ENCODE data around the gene GPR132. TPM values are rescaled to one million over a fixed set of nuclear protein-coding genes. Genes with fewer than 3 reads are reported as not detected.
A peak's percentile ranks its signal among the peaks of the same experiment; 100 is the strongest.
"Not testable (repeated sequence)": the region's sequence is repeated elsewhere in the genome, so short reads cannot be mapped to it uniquely, and the experiment has no call there.

GPR132 gene
- total and polyA plus RNA-seq, 10 donors = 5.0 to 33.7 (median 21.5) TPM

DNA sequence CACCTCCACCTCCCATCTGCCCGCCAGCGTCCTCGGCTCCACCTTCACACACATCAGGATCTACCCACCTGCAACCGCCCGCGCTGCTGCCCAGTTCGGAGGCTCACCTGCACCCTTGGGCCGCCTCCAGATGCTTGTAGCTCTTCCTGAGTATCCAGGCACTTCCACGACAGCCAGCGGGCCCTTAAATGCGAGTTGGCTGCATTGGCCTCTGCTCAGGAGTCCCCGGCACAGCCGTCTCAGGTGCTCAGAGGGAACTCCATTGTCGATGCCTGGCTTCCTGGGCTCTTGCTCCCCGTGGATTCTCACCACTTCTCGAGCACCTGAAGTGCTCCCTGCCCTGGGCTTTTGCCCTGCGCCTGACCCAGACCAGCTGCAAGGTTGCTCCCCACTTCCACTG is 22.4 kb downstream of the GPR132 start:
- no peak overlapping the region for H3K27ac ChIP-seq
- peak; percentile 57 for DNase-seq
- H3K27me3 ChIP-seq (replicated peaks in 1 of 7) = peaks cover 0 to 5% (median 0%) of the 10 kb centered on the region in 7 donors
- intact Hi-C loops (cut with DNase I; ENCODE audit: low total_unique reads) = no loop called here
- 89 to 92% (median 91%) methylated on average over 14 to 17 of the region's 17 CpGs for WGBS, 5 donors
- peaks cover 5 to 33% (median 12%) of the 10 kb centered on the region in 6 donors for H3K4me1 ChIP-seq
- H3K4me3 ChIP-seq = no peak overlapping the region
- TF ChIP-seq POLR2A (IDR thresholded peaks at IDR 0.05) (no peak), POLR2AphosphoS5 (IDR thresholded peaks at IDR 0.05) (peak in 1 of 3 donors; percentile 21)
- TF ChIP-seq, protein P1, sequence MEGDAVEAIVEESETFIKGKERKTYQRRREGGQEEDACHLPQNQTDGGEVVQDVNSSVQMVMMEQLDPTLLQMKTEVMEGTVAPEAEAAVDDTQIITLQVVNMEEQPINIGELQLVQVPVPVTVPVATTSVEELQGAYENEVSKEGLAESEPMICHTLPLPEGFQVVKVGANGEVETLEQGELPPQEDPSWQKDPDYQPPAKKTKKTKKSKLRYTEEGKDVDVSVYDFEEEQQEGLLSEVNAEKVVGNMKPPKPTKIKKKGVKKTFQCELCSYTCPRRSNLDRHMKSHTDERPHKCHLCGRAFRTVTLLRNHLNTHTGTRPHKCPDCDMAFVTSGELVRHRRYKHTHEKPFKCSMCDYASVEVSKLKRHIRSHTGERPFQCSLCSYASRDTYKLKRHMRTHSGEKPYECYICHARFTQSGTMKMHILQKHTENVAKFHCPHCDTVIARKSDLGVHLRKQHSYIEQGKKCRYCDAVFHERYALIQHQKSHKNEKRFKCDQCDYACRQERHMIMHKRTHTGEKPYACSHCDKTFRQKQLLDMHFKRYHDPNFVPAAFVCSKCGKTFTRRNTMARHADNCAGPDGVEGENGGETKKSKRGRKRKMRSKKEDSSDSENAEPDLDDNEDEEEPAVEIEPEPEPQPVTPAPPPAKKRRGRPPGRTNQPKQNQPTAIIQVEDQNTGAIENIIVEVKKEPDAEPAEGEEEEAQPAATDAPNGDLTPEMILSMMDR (IDR thresholded peaks at IDR 0.05 in 8 of 11, conservative IDR thresholded peaks at IDR 0.05 in 3 of 11) = no peak
- peaks cover 0 to 11% (median 0%) of the 10 kb centered on the region in 6 donors for H3K36me3 ChIP-seq
- H3K9me3 ChIP-seq = no peaks in the 10 kb centered on the region

DNA sequence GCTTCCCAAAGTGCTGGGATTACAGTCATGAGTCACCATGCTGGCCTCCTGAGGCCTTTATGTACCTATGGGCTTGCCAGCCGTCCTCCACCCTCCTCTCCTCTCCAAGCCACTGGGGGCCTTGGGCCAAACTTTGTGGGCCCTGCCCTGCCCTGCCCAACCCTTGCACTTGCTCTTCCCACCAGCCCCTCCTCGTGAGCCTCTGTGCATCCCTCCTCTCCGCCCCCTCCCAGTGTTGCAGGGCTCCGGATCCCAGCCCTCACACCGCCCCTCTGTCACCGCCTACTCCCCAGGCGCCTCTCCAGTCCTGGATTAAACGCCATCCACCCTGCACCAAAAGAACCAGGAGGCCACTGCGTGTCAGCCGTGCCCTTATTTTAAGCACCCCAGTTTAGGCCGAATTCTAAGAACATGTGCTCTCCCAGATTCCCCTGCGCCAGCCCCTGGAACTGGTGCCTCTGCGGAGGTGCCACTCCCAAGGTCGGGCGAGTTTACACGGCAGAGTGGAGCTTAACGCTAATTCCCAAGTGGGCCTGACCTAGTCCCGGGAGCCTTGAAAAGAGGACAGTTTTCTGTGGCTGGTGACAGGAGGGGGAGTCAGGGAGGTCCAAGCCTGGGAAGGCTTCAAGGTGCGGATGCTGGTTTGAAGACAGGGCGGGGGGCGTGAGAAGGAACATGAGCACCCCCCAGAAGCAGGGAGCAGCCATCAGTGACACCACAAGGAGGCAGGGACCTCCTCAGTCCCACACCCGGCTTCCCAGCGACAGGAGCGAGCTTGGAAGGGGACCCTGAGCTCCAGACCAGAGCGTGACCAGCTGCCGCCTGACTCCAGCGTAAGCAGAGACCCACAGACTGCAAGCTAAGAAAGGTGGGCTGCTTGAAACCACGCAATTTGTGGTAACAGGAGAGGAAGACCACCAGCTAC is 23.1 kb downstream of the GPR132 start:
- Histone ChIP-seq H3K27me3 (replicated peaks in 1 of 7) (peaks cover 0 to 5% (median 0%) of the 10 kb centered on the region in 7 donors), H3K9me3 (no peaks in the 10 kb centered on the region), H3K36me3 (peaks cover 0 to 4% (median 0%) of the 10 kb centered on the region in 6 donors), H3K4me3 (no peak overlapping the region), H3K4me1 (peaks cover 5 to 33% (median 12%) of the 10 kb centered on the region in 6 donors), H3K27ac (no peak overlapping the region)
- peak; percentile 59 for DNase-seq
- TF ChIP-seq POLR2AphosphoS5 (IDR thresholded peaks at IDR 0.05) = no peak
- TF ChIP-seq, protein P1 (IDR thresholded peaks at IDR 0.05 in 8 of 11, conservative IDR thresholded peaks at IDR 0.05 in 3 of 11) = no peak
- no peak for TF ChIP-seq POLR2A (IDR thresholded peaks at IDR 0.05)
- 83 to 92% (median 88%) methylated on average over 25 to 28 of the region's 28 CpGs for WGBS, 5 donors
- intact Hi-C loops (cut with DNase I; ENCODE audit: low total_unique reads) = no loop called here

DNA sequence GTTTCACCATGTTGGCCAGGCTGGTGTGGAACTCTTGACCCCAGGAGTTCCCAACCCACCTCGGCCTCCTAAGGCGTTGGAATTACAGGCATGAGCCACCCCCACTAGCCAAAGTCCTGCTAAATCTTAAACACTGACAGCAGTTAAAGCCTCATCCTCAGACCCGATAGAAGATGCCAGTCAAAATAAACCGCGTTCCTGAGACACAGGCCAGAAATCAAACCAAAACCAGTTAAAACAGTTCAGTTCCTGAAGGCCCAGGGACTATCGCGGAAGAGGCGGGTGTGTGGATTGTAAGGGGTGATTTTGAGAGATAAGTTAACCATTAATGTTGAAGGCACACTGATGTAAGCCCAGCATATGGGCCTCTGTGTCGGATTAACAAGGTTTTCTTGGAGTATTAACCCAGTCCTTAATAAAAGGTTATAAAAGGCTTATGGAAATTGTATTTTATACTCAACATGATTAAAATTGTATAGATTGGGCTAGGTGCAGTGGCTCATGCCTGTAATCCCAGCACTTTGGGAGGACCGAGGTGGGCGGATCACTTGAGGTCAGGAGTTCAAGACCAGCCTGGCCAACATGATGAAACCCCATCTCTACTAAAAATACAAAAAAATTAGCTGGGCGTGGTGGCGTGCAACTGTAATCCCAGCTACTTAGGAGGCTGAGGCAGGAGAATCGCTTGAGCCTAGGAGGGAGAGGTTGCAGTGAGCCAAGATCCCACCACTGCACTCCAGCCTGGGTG is 25.6 kb downstream of the GPR132 start:
- peak; percentile 31 for DNase-seq
- no peaks in the 10 kb centered on the region for H3K9me3 ChIP-seq
- no peaks in the 10 kb centered on the region for H3K27me3 ChIP-seq (replicated peaks in 1 of 7)
- H3K4me3 ChIP-seq = no peak overlapping the region
- intact Hi-C loops (cut with DNase I; ENCODE audit: low total_unique reads) = no loop called here
- WGBS, 5 donors = 82 to 92% (median 84%) methylated on average over 10 to 14 of the region's 14 CpGs
- peaks cover 0 to 9% (median 0%) of the 10 kb centered on the region in 6 donors for H3K4me1 ChIP-seq
- no peaks in the 10 kb centered on the region for H3K36me3 ChIP-seq
- TF ChIP-seq POLR2A (IDR thresholded peaks at IDR 0.05) (no peak), POLR2AphosphoS5 (IDR thresholded peaks at IDR 0.05) (no peak)
- TF ChIP-seq, protein P1 (IDR thresholded peaks at IDR 0.05 in 8 of 11, conservative IDR thresholded peaks at IDR 0.05 in 3 of 11) = no peak
- H3K27ac ChIP-seq = no peak overlapping the region

DNA sequence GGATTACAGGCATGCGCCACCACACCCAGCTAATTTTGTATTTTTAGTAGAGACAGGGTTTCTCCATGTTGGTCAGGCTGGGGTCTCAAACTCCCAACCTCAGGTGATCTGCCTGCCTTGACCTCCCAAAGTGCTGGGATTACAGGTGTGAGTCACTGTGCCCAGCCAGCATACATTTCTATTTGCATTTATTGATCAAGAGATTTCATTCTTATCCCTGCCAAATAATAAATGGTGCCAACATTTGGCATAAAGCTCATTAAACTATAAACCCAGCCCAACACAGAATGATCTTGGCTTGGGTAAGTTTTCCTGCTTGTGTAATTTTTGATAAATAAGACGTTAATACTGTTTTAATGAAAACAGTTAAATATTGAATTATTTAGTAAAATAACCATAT is 29.6 kb downstream of the GPR132 start:
- H3K36me3 ChIP-seq; H3K9me3 ChIP-seq; H3K4me3 ChIP-seq; H3K27me3 ChIP-seq (replicated peaks in 1 of 7); intact Hi-C loops (cut with DNase I; ENCODE audit: low total_unique reads); H3K4me1 ChIP-seq; H3K27ac ChIP-seq: not testable (repeated sequence)
- 87 to 94% (median 94%) methylated on average over 2 of the region's 2 CpGs for WGBS, 5 donors
- peak; percentile 11 for DNase-seq
